HFF-Myc (cell line): ENCODE results near the gene CYP26C1.

Source experiments
- DNase-seq: peaks from one replicate; pipeline ENCODE4 v3.0.0-alpha.2; 2011; ENCODE audit warnings: low read depth; ENCODE audit errors: extremely low read depth
- H3K4me3 ChIP-seq: replicated peaks from 2 replicates; pipeline ENCODE4 v1.5.1; 2011; ENCODE audit warnings: low read depth, mild to moderate bottlenecking, control low read depth, low read length
- TF ChIP-seq, protein P1 (sequence below): IDR thresholded peaks from 2 replicates; pipeline ENCODE4 v1.5.1; 2012; ENCODE audit warnings: mild to moderate bottlenecking, low read depth, low read length, control low read depth; ENCODE audit errors: missing control alignments

Gene CYP26C1

DNA sequence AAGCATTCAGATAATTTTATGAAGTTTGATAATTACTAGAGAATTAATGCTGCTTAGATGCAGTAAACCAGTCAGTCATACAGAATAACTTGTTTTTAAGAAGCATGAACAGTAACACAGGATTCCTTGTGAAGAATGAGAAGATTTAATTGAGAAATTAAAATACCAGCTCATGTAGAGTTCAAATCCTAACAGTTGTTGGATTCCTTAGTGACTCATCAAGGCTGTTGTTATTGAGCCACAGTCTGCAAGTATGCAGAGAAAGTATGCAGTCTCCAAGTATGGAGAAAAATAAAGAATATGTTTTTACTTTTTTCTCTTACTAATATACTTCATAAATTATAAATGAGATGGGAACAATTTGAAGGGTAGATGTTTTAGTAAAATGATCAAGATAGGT lies 30.2 kb upstream of the CYP26C1 start:
- TF ChIP-seq, protein P1, sequence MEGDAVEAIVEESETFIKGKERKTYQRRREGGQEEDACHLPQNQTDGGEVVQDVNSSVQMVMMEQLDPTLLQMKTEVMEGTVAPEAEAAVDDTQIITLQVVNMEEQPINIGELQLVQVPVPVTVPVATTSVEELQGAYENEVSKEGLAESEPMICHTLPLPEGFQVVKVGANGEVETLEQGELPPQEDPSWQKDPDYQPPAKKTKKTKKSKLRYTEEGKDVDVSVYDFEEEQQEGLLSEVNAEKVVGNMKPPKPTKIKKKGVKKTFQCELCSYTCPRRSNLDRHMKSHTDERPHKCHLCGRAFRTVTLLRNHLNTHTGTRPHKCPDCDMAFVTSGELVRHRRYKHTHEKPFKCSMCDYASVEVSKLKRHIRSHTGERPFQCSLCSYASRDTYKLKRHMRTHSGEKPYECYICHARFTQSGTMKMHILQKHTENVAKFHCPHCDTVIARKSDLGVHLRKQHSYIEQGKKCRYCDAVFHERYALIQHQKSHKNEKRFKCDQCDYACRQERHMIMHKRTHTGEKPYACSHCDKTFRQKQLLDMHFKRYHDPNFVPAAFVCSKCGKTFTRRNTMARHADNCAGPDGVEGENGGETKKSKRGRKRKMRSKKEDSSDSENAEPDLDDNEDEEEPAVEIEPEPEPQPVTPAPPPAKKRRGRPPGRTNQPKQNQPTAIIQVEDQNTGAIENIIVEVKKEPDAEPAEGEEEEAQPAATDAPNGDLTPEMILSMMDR = no peak
- peak; percentile 22 for DNase-seq
- H3K4me3 ChIP-seq = no peak overlapping the region

DNA sequence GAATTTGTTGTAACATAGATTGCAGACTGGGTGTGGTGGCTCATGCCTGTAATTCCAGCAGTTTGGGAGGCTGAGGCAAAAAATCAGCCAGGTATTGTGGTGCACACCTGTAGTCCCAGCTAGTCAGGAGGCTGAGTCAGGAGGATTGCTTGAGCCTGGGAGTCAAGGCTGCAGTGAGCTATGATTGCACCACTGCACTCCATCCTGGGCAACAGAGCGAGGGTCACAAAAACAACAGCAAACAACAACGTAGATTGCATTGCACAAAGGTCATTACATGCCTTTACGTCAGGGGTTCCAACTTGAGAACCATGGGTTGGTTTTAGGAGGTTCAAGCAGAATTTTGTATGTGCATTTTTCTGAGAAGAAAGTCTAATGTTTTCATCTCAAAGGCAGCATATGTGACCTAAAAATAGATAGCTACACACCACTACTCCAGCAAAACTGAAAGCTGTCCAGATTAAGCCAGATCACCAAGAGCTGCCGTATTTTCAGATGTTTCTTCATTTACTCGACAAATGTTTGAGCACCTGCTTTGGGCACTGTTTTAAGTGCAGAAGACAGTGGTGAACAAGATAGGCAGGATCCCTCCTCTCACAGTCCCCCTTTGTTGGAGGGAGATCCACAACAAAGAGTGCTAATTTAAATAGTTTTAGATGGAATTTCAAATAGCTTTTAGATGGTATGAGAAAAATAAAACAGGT lies 28.3 kb upstream of the CYP26C1 start:
- DNase-seq = no peak
- TF ChIP-seq, protein P1 = no peak

DNA sequence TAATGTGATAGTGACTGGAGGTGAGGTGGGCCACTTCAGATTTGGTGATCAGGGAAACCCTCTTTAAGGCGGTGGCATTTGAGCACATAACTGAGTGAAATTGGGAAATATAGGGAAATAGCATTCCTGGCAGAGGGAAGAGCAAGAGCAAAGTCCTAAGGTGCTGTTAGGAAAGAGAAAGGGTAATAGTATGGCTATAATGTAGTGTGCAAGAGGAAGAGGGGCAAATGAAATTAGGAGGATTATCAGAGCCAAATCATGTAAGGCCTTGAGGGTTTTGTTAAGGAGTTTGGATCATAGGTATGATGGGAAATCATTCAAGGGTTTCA lies 27.8 kb upstream of the CYP26C1 start:
- H3K4me3 ChIP-seq = no peak overlapping the region
- DNase-seq = no peak
- TF ChIP-seq, protein P1 = no peak

More for the DNA sequence above, 28.3 kb upstream of the CYP26C1 start:
- no peak overlapping the region for H3K4me3 ChIP-seq

DNA sequence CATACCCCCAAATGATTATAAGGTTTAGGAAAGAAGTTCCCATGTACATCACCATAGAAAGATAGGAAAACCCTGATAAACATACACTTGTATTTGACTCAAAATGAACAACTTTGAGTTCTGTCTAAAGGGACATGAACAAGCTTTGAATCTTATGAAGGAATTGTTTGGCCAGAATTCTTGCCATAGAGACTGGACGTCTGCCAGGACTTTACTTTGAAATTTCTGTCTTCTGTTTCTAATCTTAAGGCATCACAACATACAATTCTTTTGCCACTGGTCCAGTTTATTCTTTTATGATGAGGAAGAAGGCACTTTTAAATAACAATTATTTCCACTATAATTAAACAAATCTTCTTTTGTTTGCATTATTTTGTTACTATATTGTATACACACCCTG lies 26.2 kb upstream of the CYP26C1 start:
- no peak overlapping the region for H3K4me3 ChIP-seq
- DNase-seq = no peak
- TF ChIP-seq, protein P1 = no peak

DNA sequence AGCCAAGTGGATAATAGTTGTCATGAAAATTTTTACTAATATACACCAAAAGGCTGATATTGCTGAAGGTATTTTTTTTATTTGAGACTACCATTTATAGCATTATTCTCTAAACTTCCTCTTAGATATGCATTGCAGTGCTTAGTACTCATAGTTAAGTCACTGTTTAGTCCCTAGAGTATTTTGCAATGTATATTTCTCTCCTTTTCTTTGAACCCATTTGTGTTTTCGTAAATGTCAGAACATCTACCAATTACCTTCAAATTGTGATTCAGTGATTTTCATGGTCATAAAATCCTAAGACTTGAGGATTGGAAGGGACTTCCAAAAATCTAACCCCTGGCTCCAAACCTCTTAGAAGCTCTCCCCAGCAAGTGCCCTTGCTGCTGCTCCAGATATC lies 21.5 kb upstream of the CYP26C1 start:
- no peak overlapping the region for H3K4me3 ChIP-seq
- TF ChIP-seq, protein P1 = no peak
- DNase-seq = no peak

DNA sequence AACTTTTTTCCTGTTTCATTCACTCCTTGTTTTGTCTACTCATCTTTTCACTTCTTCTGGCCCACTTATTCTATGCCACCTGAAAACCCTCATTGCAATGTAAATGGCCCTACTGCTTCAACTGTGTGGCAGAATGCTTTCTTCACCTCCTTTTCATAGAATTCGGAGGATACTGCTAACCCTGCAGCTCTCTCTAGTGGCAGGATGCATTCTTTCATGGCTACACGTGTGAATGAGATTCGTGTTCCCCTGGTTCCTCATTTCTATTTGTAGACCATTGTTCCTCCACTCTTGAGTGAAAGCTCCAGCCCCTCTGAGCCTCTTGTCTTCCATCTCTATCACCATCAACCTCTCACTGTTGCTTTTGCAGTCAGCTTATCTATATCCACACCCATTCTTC lies 20.9 kb upstream of the CYP26C1 start:
- no peak overlapping the region for H3K4me3 ChIP-seq
- DNase-seq = no peak
- TF ChIP-seq, protein P1 = peak; percentile 37

DNA sequence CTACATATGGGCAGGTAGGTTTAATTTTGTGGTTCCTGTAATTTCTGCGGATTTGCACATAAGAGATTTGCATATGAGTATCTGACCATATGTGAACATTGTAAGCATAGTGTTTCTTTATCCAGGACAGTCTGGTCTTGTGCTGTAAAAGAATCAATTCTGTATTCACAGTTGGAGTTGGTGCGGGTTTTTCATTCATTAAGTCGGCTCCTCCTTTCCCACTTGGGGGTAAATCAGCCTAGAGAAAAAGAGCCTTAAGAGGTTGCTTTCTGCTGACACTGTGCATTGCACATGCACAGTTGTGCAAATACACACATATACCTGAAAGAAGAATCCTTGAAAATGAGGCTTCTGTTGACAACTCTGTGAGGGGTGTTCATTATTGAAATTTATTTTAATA lies 6.1 kb upstream of the CYP26C1 start:
- H3K4me3 ChIP-seq = no peak overlapping the region
- TF ChIP-seq, protein P1 = no peak
- no peak for DNase-seq
